PC-9 (cell line): ENCODE results near the gene SPACA7.

Source experiments
- CTCF ChIP-seq: fragments of 200-600 bp; sonication (generic); conservative IDR thresholded peaks from 2 replicates; pipeline ENCODE4 v1.6.1; 2017; ENCODE audit warnings: mixed run types, antibody characterized with exemption, mild to moderate bottlenecking, moderate library complexity
- EZH2 ChIP-seq: fragments of 200-600 bp; sonication (generic); IDR thresholded peaks from 2 replicates; pipeline ENCODE4 v1.8.0; 2017; ENCODE audit warnings: antibody characterized with exemption, low read depth

GRCh38 chr13:112465251-112466131, 89.3 kb downstream of the SPACA7 start:
- TF ChIP-seq EZH2 (no peak), CTCF (no peak)
